Activated CD4-positive, alpha-beta T cell treated with anti-CD3 and anti-CD28 coated beads, Interleukin-2, amount 50 U/mL, for 16 hours (primary cell): ENCODE data around the gene FAM221A.
"Not testable (repeated sequence)": the region's sequence is repeated elsewhere in the genome, so short reads cannot be mapped to it uniquely, and the experiment has no call there.

ENCODE experiments used
- DNase-seq: peaks from one replicate; pipeline ENCODE4 v3.0.0-alpha.2; 2020

The FAM221A gene

GRCh38 chr7:23679898-23680413 is at the start of gene FAM221A:
Gene FAM221A, plus strand, starts transcription at chr7:23680199. Its CDS starts 20 bp downstream, at chr7:23680219.
- peak; percentile 82 for DNase-seq

GRCh38 chr7:23633417-23633816 is 46.6 kb upstream of the FAM221A start:
- DNase-seq: no peak

GRCh38 chr7:23645822-23646221 is 34.2 kb upstream of the FAM221A start:
- no peak for DNase-seq

- no peak for DNase-seq
Observed at GRCh38 chr7:23653942-23654341, 26.1 kb upstream of the FAM221A start.

- DNase-seq: peak; percentile 14
Observed at GRCh38 chr7:23654508-23654907, 25.5 kb upstream of the FAM221A start.

GRCh38 chr7:23655433-23655832 is 24.6 kb upstream of the FAM221A start:
- DNase-seq: no peak

- DNase-seq: no peak
Observed at GRCh38 chr7:23658831-23659427, 21.1 kb upstream of the FAM221A start.

GRCh38 chr7:23661385-23661784 is 18.6 kb upstream of the FAM221A start:
- no peak for DNase-seq

GRCh38 chr7:23662124-23662983 is 17.6 kb upstream of the FAM221A start:
- DNase-seq: no peak

- DNase-seq: no peak
Observed at GRCh38 chr7:23662984-23663313, 17.1 kb upstream of the FAM221A start.

- DNase-seq: no peak
Observed at GRCh38 chr7:23664122-23664521, 15.9 kb upstream of the FAM221A start.

- DNase-seq: no peak
Observed at GRCh38 chr7:23672033-23672432, 8.0 kb upstream of the FAM221A start.

- DNase-seq: peak; percentile 50
Observed at GRCh38 chr7:23680414-23681405, 711 bp downstream of the FAM221A start.

GRCh38 chr7:23684041-23684440 is 4.0 kb downstream of the FAM221A start:
- DNase-seq: not testable (repeated sequence)

GRCh38 chr7:23685731-23686130 is 5.7 kb downstream of the FAM221A start:
- no peak for DNase-seq

GRCh38 chr7:23687011-23687410 is 7.0 kb downstream of the FAM221A start:
- no peak for DNase-seq

- DNase-seq: no peak
Observed at GRCh38 chr7:23689165-23689564, 9.2 kb downstream of the FAM221A start.

- no peak for DNase-seq
Observed at GRCh38 chr7:23691320-23691719, 11.3 kb downstream of the FAM221A start.

- no peak for DNase-seq
Observed at GRCh38 chr7:23693224-23693623, 13.2 kb downstream of the FAM221A start.

GRCh38 chr7:23696916-23697441 is 17.0 kb downstream of the FAM221A start:
- peak; percentile 56 for DNase-seq

- no peak for DNase-seq
Observed at GRCh38 chr7:23698822-23699221, 18.8 kb downstream of the FAM221A start.

- DNase-seq: no peak
Observed at GRCh38 chr7:23700046-23700445, 20.0 kb downstream of the FAM221A start.
